Activated T-cell treated with anti-CD3 and anti-CD28 coated beads for 24 hours (primary cell): ENCODE data around the gene ZNF446.
"Not testable (repeated sequence)": the region's sequence is repeated elsewhere in the genome, so short reads cannot be mapped to it uniquely, and the experiment has no call there.

Experiments used
- DNase-seq: peaks from one replicate; pipeline ENCODE4 v3.0.0-alpha.2; 2020; ENCODE audit warnings: low read depth

The ZNF446 gene

GRCh38 chr19:58475714-58476497 lies at the start of gene ZNF446:
TSS of gene ZNF446 (plus strand) at chr19:58476352. CDS start at chr19:58477219, 867 bp downstream.
- DNase-seq: peak; percentile 93

- no peak for DNase-seq
These were observed 47.5 kb upstream of the ZNF446 start for GRCh38 chr19:58428617-58429016.

- no peak for DNase-seq
These were observed 46.4 kb upstream of the ZNF446 start for GRCh38 chr19:58429745-58430144.

GRCh38 chr19:58434217-58434616 lies 41.9 kb upstream of the ZNF446 start:
- DNase-seq: no peak

- peak; percentile 94 for DNase-seq
These were observed 36.3 kb upstream of the ZNF446 start, which contains the start of gene ZNF132 for GRCh38 chr19:58439576-58440554. TSS of gene ZNF132 (minus strand) at chr19:58440153. CDS start at chr19:58439821, 332 bp downstream.

- no peak for DNase-seq
These were observed 35.6 kb upstream of the ZNF446 start for GRCh38 chr19:58440556-58440955.

- not testable (repeated sequence) for DNase-seq
These were observed 33.2 kb upstream of the ZNF446 start for GRCh38 chr19:58442986-58443385.

GRCh38 chr19:58448860-58449259 lies 27.3 kb upstream of the ZNF446 start:
- DNase-seq: not testable (repeated sequence)

- DNase-seq: not testable (repeated sequence)
These were observed 26.2 kb upstream of the ZNF446 start for GRCh38 chr19:58449980-58450379.

- DNase-seq: no peak
These were observed 25.2 kb upstream of the ZNF446 start for GRCh38 chr19:58450856-58451357.

- DNase-seq: peak; percentile 95
These were observed 24.6 kb upstream of the ZNF446 start, which contains the start of gene ZNF324B for GRCh38 chr19:58451358-58452101. TSS of gene ZNF324B (plus strand) at chr19:58451622. CDS start at chr19:58453702, 2,080 bp downstream.

GRCh38 chr19:58453743-58454142 lies 22.4 kb upstream of the ZNF446 start:
- DNase-seq: no peak

- DNase-seq: no peak
These were observed 20.8 kb upstream of the ZNF446 start for GRCh38 chr19:58455306-58455705.

GRCh38 chr19:58456111-58456510 lies 20.0 kb upstream of the ZNF446 start:
- DNase-seq: no peak

- DNase-seq: no peak
These were observed 16.1 kb upstream of the ZNF446 start for GRCh38 chr19:58460039-58460438.

- no peak for DNase-seq
These were observed 9.9 kb upstream of the ZNF446 start for GRCh38 chr19:58466089-58466759.

- peak; percentile 97 for DNase-seq
These were observed 9.2 kb upstream of the ZNF446 start, which contains the start of gene ZNF324 for GRCh38 chr19:58466760-58467589. TSS of gene ZNF324 (plus strand) at chr19:58467080. CDS start at chr19:58469186, 2,106 bp downstream.

- no peak for DNase-seq
These were observed 7.8 kb upstream of the ZNF446 start for GRCh38 chr19:58468216-58468839.

GRCh38 chr19:58469241-58470013 lies 6.7 kb upstream of the ZNF446 start:
- DNase-seq: no peak
